ENCODE results near the gene ADCY5.

The ADCY5 gene

DNA sequence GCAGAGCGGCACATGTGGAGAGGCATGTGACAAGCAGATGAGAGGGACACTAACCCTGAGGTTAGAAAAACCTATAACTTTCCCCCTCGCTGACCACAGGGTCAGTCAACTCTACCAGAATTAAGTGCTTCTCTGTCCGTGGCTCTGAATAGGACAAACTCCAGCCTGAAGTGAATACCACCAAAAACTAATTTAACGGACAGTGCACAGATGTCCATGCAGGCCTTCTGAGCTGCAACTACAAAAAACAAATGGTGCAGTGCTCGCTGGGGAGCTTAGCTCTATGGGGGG lies 59.3 kb downstream of the ADCY5 start:
- ATAC-seq (replicated peaks) (no peak), DNase-seq (no peak)
- Mint-ChIP-seq H3K27ac (no peak overlapping the region), H3K9me3 (no peaks in the 10 kb centered on the region), H3K27me3 (peaks cover 40 to 65% of the 10 kb centered on the region in 2 donors), H3K4me1 (ENCODE audit: low read depth in 2 of 2) (no peaks in the 10 kb centered on the region), H3K4me3 (no peak overlapping the region), H3K36me3 (ENCODE audit: insufficient read depth) (no peaks in the 10 kb centered on the region)

DNA sequence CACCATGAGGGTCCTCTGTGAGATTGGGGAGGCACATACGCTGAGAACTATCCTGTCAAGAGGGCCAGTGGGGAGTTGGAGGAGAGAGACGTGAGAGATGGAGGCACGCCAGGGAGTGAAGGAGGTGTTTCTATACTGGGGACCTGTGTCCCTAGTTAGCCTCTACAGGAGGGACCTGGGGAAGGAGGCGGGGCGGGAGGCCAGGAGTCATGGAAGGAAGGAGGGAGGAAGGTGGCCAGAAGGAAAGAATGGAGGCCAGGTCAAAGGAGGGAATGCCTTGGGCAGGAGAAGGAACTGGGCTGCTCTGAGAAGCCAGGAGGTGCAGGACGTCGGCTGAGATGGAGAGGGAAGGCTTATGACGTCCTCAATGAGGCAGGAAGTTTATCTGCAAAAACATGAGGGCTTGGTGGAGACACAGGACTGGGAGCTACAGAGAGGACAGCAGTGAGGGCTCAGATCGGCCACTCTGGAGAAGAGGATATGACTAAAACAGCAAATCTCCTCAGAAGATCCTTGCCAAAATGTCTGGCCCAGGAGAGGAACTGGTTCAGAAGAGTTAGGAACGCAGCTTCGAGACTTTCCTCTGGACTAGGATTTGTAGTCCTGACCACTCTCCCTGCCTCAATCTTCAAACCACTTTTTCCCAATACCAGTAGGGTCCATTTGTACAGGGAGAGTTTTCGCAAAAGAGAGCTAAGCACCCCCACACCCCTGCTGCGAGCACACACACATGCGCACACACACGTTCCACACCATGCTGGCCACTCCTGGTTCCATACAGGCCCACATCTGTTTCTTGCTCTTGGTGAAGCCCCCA lies 59.9 kb downstream of the ADCY5 start:
- H3K4me1 Mint-ChIP-seq (ENCODE audit: low read depth in 2 of 2), result no peaks in the 10 kb centered on the region
- H3K9me3 Mint-ChIP-seq, result no peaks in the 10 kb centered on the region
- no peak overlapping the region for H3K27ac Mint-ChIP-seq
- H3K4me3 Mint-ChIP-seq, result no peak overlapping the region
- ATAC-seq (replicated peaks), result no peak
- H3K27me3 Mint-ChIP-seq, result peaks cover 43 to 65% of the 10 kb centered on the region in 2 donors
- H3K36me3 Mint-ChIP-seq (ENCODE audit: insufficient read depth), result no peaks in the 10 kb centered on the region
- DNase-seq, result no peak

DNA sequence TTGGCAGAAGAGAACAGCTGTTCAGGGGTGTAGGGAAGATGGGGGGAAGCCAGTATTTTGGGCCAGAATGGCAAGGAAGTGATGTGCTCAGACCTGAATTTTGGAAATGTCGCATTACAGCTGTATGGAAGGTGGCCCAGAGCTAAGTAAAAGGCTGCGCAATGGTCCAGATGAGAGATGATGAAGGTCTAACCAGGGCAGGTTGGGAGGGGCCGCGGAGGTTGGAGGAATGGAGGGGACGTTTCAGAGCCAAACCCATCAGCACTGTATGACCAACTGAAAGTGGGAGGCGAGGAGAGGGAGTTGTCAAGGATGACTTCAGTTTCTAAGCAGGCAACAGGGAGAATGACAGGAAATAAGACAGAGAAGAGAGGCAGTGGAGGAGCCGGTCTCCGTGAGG lies 60.8 kb downstream of the ADCY5 start:
- H3K36me3 Mint-ChIP-seq (ENCODE audit: insufficient read depth), result no peaks in the 10 kb centered on the region
- DNase-seq (no peak), ATAC-seq (replicated peaks) (no peak)
- H3K27me3 Mint-ChIP-seq, result peaks cover 43 to 65% of the 10 kb centered on the region in 2 donors
- H3K9me3 Mint-ChIP-seq, result no peaks in the 10 kb centered on the region
- no peak overlapping the region for H3K4me3 Mint-ChIP-seq
- no peak overlapping the region for H3K27ac Mint-ChIP-seq
- no peaks in the 10 kb centered on the region for H3K4me1 Mint-ChIP-seq (ENCODE audit: low read depth in 2 of 2)

DNA sequence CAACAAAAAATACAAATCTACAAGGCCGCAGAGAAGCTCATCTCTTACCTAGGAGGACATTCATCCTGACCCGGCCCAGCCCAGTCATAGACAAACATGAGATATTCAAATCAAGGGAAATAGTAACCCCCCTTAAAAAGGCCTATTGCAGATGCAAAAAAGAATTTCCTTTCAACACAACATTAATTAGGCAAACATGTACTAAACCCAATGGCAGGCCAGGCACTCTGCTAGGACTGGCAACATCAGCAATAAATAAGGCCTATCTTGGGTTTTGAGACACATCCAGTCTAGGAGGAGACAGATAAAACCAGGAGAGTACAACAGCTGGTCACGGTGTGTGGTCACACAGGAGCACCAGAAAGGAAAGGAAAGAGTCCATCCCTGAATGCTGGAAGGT lies 61.4 kb downstream of the ADCY5 start:
- H3K27me3 Mint-ChIP-seq, result peaks cover 43 to 60% of the 10 kb centered on the region in 2 donors
- no peak for ATAC-seq (replicated peaks)

GRCh38 chr3:123386477-123387040 lies 62.3 kb downstream of the ADCY5 start:
- H3K4me1 Mint-ChIP-seq (ENCODE audit: low read depth in 2 of 2), result no peaks in the 10 kb centered on the region
- no peaks in the 10 kb centered on the region for H3K9me3 Mint-ChIP-seq
- peaks cover 43 to 58% of the 10 kb centered on the region in 2 donors for H3K27me3 Mint-ChIP-seq
- DNase-seq (no peak), ATAC-seq (replicated peaks) (no peak)
- H3K36me3 Mint-ChIP-seq (ENCODE audit: insufficient read depth), result no peaks in the 10 kb centered on the region
- H3K4me3 Mint-ChIP-seq, result no peak overlapping the region
- no peak overlapping the region for H3K27ac Mint-ChIP-seq

More for the DNA sequence above, 61.4 kb downstream of the ADCY5 start:
- H3K36me3 Mint-ChIP-seq (ENCODE audit: insufficient read depth), result no peaks in the 10 kb centered on the region
- no peak for DNase-seq
- H3K9me3 Mint-ChIP-seq, result no peaks in the 10 kb centered on the region
- no peak overlapping the region for H3K4me3 Mint-ChIP-seq
- no peak overlapping the region for H3K27ac Mint-ChIP-seq
- H3K4me1 Mint-ChIP-seq (ENCODE audit: low read depth in 2 of 2), result no peaks in the 10 kb centered on the region

DNA sequence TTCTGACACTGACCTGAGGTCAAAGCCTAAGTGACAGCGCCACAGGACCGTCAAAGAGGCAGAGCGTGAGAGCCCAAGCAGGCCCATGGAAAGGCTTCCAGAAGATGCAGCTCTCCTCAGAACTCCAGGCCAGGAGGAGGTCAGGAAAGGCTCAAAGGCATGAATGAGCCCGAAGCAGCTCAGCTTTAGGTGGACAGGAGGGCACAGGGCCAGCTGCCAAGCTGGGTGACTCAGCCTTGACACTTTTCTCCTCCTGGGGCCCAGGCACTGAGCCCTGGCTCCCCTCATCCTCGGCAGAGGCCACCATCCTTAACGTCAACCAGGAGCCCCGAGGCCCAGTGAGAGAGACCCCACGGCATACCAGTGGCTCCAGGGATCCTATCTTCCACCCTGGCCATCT lies 62.9 kb downstream of the ADCY5 start:
- DNase-seq, result no peak
- Mint-ChIP-seq H3K9me3 (no peaks in the 10 kb centered on the region), H3K27me3 (peaks cover 43 to 58% of the 10 kb centered on the region in 2 donors), H3K36me3 (ENCODE audit: insufficient read depth) (no peaks in the 10 kb centered on the region), H3K4me3 (no peak overlapping the region), H3K4me1 (ENCODE audit: low read depth in 2 of 2) (peaks cover 0 to 2% of the 10 kb centered on the region in 2 donors), H3K27ac (no peak overlapping the region)
- ATAC-seq (replicated peaks), result no peak

DNA sequence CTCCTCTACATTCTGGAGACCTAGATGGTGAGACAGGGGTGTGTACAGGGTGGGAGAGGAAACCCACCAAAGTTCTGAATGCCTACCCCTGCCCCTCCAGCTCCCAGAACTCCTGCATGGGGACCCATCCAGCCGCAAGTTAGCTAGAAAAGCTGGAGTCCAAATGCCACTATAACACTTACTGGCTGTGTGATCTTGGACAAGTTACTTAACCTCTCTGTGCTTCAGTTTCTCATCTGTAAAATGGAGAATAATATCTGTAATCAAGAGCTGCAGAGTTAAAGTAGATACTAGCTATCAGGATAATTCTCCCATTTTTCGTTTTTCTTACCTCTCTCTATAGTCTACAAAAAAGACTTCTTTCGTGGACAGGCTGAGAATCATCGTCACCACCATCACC lies 63.4 kb downstream of the ADCY5 start:
- no peak overlapping the region for H3K4me3 Mint-ChIP-seq
- H3K27ac Mint-ChIP-seq, result no peak overlapping the region
- ATAC-seq (replicated peaks) (no peak), DNase-seq (no peak)
- H3K36me3 Mint-ChIP-seq (ENCODE audit: insufficient read depth), result no peaks in the 10 kb centered on the region
- peaks cover 0 to 2% of the 10 kb centered on the region in 2 donors for H3K4me1 Mint-ChIP-seq (ENCODE audit: low read depth in 2 of 2)
- H3K9me3 Mint-ChIP-seq, result no peaks in the 10 kb centered on the region
- H3K27me3 Mint-ChIP-seq, result peaks cover 43 to 56% of the 10 kb centered on the region in 2 donors

DNA sequence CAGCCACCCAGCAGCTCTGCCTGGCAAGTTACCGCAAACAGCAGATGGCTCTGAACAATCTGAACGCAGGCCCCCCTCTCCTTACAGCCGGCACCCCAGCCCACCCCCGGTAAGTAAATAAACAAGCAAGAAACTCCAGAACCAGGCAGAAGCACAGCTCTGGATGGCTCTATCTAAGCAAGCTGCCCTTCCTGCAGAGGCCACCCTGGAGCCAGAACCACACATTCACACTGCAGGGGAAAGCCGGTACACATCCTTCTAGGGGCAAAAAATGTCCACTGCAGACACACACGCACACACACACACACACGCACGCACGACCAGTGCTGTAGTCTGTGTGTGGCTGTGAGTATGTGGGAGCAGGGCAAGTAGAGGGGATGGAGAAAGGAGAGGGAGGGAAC lies 63.9 kb downstream of the ADCY5 start:
- Mint-ChIP-seq H3K9me3 (no peaks in the 10 kb centered on the region), H3K27me3 (peaks cover 43 to 52% of the 10 kb centered on the region in 2 donors), H3K27ac (no peak overlapping the region), H3K36me3 (ENCODE audit: insufficient read depth) (no peaks in the 10 kb centered on the region), H3K4me1 (ENCODE audit: low read depth in 2 of 2) (peaks cover 0 to 2% of the 10 kb centered on the region in 2 donors), H3K4me3 (no peak overlapping the region)
- ATAC-seq (replicated peaks) (no peak), DNase-seq (no peak)

DNA sequence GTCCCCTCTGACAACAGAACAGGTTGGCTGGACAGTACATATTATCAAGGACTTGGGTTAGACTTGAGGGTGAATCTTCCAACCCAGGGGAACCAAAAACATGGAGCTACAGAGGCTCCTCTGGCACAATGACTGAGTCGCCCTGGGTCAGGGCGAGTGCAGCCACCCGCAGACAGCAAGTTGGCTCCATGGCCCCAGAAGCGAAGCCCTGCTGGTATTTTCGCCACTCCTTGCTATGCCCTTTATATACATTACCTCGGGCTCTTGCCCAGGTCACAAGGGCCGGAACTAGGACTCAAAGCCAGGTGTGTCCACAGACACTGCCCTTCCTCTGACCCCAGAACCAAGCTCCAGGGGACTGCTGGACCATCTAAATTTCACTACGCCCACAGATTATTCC lies 64.6 kb downstream of the ADCY5 start:
- H3K4me1 Mint-ChIP-seq (ENCODE audit: low read depth in 2 of 2), result peaks cover 0 to 2% of the 10 kb centered on the region in 2 donors
- H3K36me3 Mint-ChIP-seq (ENCODE audit: insufficient read depth), result no peaks in the 10 kb centered on the region
- peaks cover 43 to 52% of the 10 kb centered on the region in 2 donors for H3K27me3 Mint-ChIP-seq
- ATAC-seq (replicated peaks) (no peak), DNase-seq (no peak)
- no peak overlapping the region for H3K4me3 Mint-ChIP-seq
- no peaks in the 10 kb centered on the region for H3K9me3 Mint-ChIP-seq
- no peak overlapping the region for H3K27ac Mint-ChIP-seq

DNA sequence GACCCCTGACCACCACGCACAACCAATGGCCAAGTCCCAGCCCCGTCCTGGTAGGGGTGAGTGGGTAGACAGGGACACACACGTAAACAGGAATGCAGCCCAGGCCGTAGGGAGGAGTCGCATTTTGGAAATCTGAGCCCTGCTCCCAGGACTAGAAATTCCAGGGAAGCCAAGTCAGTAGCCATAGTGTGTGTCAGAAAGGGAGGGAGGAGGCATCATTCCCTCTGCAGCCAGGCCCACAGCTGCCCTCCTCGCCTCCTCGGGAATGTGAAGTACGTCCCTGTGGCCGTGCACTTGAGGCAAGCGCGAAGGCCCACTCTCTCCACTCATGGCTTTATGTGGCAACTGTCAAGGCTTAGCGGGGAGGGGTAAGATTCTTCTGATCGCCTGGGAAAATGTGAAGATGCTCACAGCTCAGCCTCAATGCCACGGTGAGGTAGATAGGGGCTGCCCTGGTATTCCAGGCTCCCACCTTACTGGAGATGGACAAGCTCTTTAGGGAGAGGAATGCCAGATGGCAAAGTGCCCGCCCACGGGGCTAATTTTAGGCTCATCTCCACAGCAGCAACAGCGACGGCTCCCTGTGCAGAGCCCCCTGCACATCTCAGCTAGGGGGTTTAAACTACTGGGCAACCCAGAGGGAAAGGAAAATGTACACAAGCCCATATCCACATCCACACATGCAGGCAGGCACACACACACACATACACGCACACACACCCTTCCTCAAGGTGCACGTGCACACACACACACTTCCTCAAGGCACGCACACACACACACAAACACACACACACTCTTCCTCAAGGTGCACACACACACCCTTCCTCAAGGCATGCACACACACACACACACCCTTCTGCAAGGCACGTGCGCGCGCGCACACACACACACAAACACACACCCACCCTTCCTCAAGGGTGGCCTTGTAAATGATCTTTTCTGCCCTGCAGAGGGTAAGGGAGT lies 65.5 kb downstream of the ADCY5 start:
- Mint-ChIP-seq H3K27ac (no peak overlapping the region), H3K9me3 (no peaks in the 10 kb centered on the region), H3K4me1 (ENCODE audit: low read depth in 2 of 2) (peaks cover 0 to 2% of the 10 kb centered on the region in 2 donors)

GRCh38 chr3:123380261-123380660 lies 68.6 kb downstream of the ADCY5 start:
- no peak overlapping the region for H3K4me3 Mint-ChIP-seq
- H3K36me3 Mint-ChIP-seq (ENCODE audit: insufficient read depth), result no peaks in the 10 kb centered on the region
- H3K27me3 Mint-ChIP-seq, result peaks cover 7 to 46% of the 10 kb centered on the region in 2 donors
- no peak for DNase-seq
- peaks cover 0 to 2% of the 10 kb centered on the region in 2 donors for H3K4me1 Mint-ChIP-seq (ENCODE audit: low read depth in 2 of 2)
- no peak for ATAC-seq (replicated peaks)
- H3K9me3 Mint-ChIP-seq, result no peaks in the 10 kb centered on the region
- no peak overlapping the region for H3K27ac Mint-ChIP-seq

More for the DNA sequence above, 65.5 kb downstream of the ADCY5 start:
- Mint-ChIP-seq H3K36me3 (ENCODE audit: insufficient read depth) (no peaks in the 10 kb centered on the region), H3K27me3 (peaks cover 35 to 46% of the 10 kb centered on the region in 2 donors), H3K4me3 (no peak overlapping the region)
- ATAC-seq (replicated peaks), result no peak
- DNase-seq, result no peak

GRCh38 chr3:123379041-123379830 lies 69.7 kb downstream of the ADCY5 start:
- peaks cover 0 to 43% of the 10 kb centered on the region in 2 donors for H3K27me3 Mint-ChIP-seq
- no peaks in the 10 kb centered on the region for H3K36me3 Mint-ChIP-seq (ENCODE audit: insufficient read depth)
- no peaks in the 10 kb centered on the region for H3K9me3 Mint-ChIP-seq
- DNase-seq (no peak), ATAC-seq (replicated peaks) (no peak)
- no peak overlapping the region for H3K4me3 Mint-ChIP-seq
- H3K27ac Mint-ChIP-seq, result no peak overlapping the region
- H3K4me1 Mint-ChIP-seq (ENCODE audit: low read depth in 2 of 2), result peaks cover 0 to 2% of the 10 kb centered on the region in 2 donors

GRCh38 chr3:123378409-123378915 lies 70.4 kb downstream of the ADCY5 start:
- H3K27me3 Mint-ChIP-seq, result peaks cover 0 to 49% of the 10 kb centered on the region in 2 donors
- no peak for DNase-seq
- no peaks in the 10 kb centered on the region for H3K36me3 Mint-ChIP-seq (ENCODE audit: insufficient read depth)
- H3K27ac Mint-ChIP-seq, result no peak overlapping the region
- no peak overlapping the region for H3K4me3 Mint-ChIP-seq
- H3K4me1 Mint-ChIP-seq (ENCODE audit: low read depth in 2 of 2), result peaks cover 0 to 2% of the 10 kb centered on the region in 2 donors
- no peak for ATAC-seq (replicated peaks)
- no peaks in the 10 kb centered on the region for H3K9me3 Mint-ChIP-seq

Data from effector memory CD8-positive, alpha-beta T cell (primary cell).